ENCODE data around the gene OR11G2. TPM values are rescaled to one million over a fixed set of nuclear protein-coding genes. Genes with fewer than 3 reads are reported as not detected.

Gene OR11G2
- not detected in 2 replicates for total RNA-seq

DNA sequence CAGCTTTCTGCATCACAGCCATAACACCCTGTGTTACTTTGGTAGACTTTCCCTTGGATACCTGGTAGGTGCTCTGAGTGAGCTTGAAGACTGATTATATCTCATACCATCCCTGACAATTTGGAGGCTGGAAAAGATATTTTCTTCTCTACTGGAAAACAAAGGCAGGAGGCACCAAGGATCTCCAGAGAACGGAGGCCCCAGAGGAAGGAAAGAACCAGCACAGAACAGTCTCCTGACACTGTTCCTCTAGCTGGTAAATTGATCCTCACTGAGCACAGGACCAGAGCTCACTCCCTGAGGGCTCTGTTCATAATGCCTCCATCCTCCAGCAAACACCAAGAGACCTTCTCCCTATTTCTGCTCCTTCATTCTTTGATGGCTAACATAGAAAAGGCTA lies at the start of gene OR11G2:
TSS of gene OR11G2 (plus strand) at position 301 of the 400 bp plus-strand sequence. CDS start 6,542 bp downstream, outside the sequence.

DNA sequence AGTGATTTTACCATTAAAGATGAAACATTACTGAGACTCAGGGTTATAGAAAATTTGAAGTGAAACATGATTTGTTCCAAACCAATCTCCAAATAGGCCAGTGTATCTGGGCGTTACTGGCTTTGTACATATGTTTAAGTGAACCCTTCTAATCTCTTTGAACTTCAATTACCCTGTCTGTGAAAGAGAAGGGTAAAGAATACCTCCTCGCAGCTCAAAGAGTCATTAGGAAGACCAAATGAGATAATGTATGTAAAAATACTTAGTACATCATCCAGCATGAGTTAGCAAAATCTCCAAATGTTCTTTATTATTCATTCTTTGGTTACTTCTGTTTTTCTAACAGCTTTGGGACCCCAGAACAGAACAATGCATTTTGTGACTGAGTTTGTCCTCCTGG lies 32.7 kb downstream of the OR11G2 start, which contains the start of gene OR11H6:
TSS of gene OR11H6 (plus strand) at position 301 of the 400 bp plus-strand sequence. CDS start at position 301, 0 bp downstream.

GRCh38 chr14:20228681-20229080 lies 38.0 kb downstream of the OR11G2 start, which contains the start of gene OR11H7:
OR11H7 (plus strand) TSS chr14:20228981.

Small RNAs within 50 kb of the gene (small RNA-seq; reads per million reads assigned to genes)
- not detected for gene GTF2IP22

Other genes with a start within 250 kb of the OR11G2 start
- gene OR4K15, start 215.3 kb upstream of the OR11G2 start, total RNA-seq = not detected in 2 replicates
- gene OR4Q2, start 188.7 kb upstream of the OR11G2 start, total RNA-seq = not detected in 2 replicates
- not detected in 2 replicates for gene OR4K14, start 171.6 kb upstream of the OR11G2 start, total RNA-seq
- gene OR4K13, start 154.9 kb upstream of the OR11G2 start, total RNA-seq = not detected in 2 replicates
- gene OR4L1, start 130.9 kb upstream of the OR11G2 start, total RNA-seq = not detected in 2 replicates
- not detected in 2 replicates for gene OR4K17, start 80.2 kb upstream of the OR11G2 start, total RNA-seq
- gene OR4N5, start 52.1 kb upstream of the OR11G2 start, total RNA-seq = not detected in 2 replicates
- gene OR11H6, start 32.8 kb downstream of the OR11G2 start, total RNA-seq = not detected in 2 replicates
- gene OR11H7, start 38.1 kb downstream of the OR11G2 start, total RNA-seq = not detected in 2 replicates
- gene OR11H4, start 48.4 kb downstream of the OR11G2 start, total RNA-seq = not detected in 2 replicates
- gene TTC5, start 115.1 kb downstream of the OR11G2 start, total RNA-seq = 19.3 TPM in 2 replicates
- gene CCNB1IP1, start 142.4 kb downstream of the OR11G2 start, total RNA-seq = 35.0 and 35.9 TPM in 2 replicates
- 10.1 and 11.4 TPM in 2 replicates for gene PARP2, start 152.7 kb downstream of the OR11G2 start, total RNA-seq
- 23.2 and 30.5 TPM in 2 replicates for gene TEP1, start 222.6 kb downstream of the OR11G2 start, total RNA-seq
- gene KLHL33, start 245.3 kb downstream of the OR11G2 start, total RNA-seq = not detected in 2 replicates

Data from vein endothelial cell (primary cell).